HepG2 (cell line): ENCODE data around the gene NEDD8. TPM values are rescaled to one million over a fixed set of nuclear protein-coding genes. Genes with fewer than 3 reads are reported as not detected.

ENCODE experiments used
- ATAC-seq: fragments of 200-7000 bp; cut with Tn5 transposase; 3 replicates; pipeline ENCODE4 v1.9.1; 2020; ENCODE audit warnings: mild to moderate bottlenecking, moderate library complexity
- BruUV-seq: library from RNA; stranded (reverse); fragments of 400-500 nt; replicated peaks from 2 replicates; lab custom pipeline; 2021; lab: Mats Ljungman, UMichigan
- CTCF ChIA-PET: fragments of 300-600 bp; formaldehyde crosslinking; extraction: SDS; loops from one replicate; lab custom pipeline; 2021; ENCODE audit warnings: low total read pairs, inconsistent platforms, low intra/inter-chr PET ratio; lab: Yijun Ruan, JAX
- POLR2A ChIA-PET: fragments of 350-600 bp; sonication (Branson Sonifier 250); formaldehyde crosslinking; loops from one replicate; lab custom pipeline; 2020; ENCODE audit warnings: antibody characterized with exemption, inconsistent platforms; lab: Yijun Ruan, JAX
- DNase-seq: peaks from one replicate; pipeline ENCODE4 v3.0.0-alpha.2; 2015; ENCODE audit warnings: low spot score
- FAIRE-seq: peaks from 3 replicates; lab custom pipeline; 2011; peaks lifted over from hg19 to GRCh38; lab: Jason Lieb, UNC
- H2AFZ ChIP-seq: one replicate; pipeline ENCODE4 v1.6.1; 2011; ENCODE audit warnings: low read length, inconsistent platforms
- H3K27ac ChIP-seq: fragments of 300-600 bp; 3 replicates; pipeline ENCODE4 v1.8.0; 2011; ENCODE audit warnings: mixed run types, mild to moderate bottlenecking, mixed read lengths, low read length, inconsistent platforms; ENCODE audit not compliant: insufficient read depth; ENCODE audit errors: extremely low read length
- H3K27me3 ChIP-seq, 2 experiments: fragments of 200-600 bp in 1 of 2; 2 replicates in 1 of 2; 3 replicates in 1 of 2; pipeline versions ENCODE4 v1.6.0 to v1.8.0; 2011; ENCODE audit warnings: low read length in 2 of 2, mild to moderate bottlenecking in 2 of 2, moderate library complexity in 2 of 2, inconsistent platforms in 1 of 2; ENCODE audit not compliant: insufficient read depth in 2 of 2, control insufficient read depth in 1 of 2
- H3K36me3 ChIP-seq, 2 experiments: fragments of 200-600 bp in 1 of 2; replicated peaks in 1 of 2; 2 replicates in 1 of 2; 3 replicates in 1 of 2; pipeline versions ENCODE4 v1.5.1 to v1.8.0; 2011; ENCODE audit warnings: low read length in 2 of 2, inconsistent platforms in 1 of 2; ENCODE audit not compliant: insufficient read depth in 2 of 2, control insufficient read depth in 1 of 2
- H3K4me1 ChIP-seq: 2 replicates; pipeline ENCODE4 v1.5.1; 2012; ENCODE audit warnings: low read length, inconsistent platforms; ENCODE audit not compliant: insufficient read depth
- H3K4me2 ChIP-seq: 2 replicates; pipeline ENCODE4 v1.6.0; 2011; ENCODE audit warnings: low read depth, low read length, inconsistent platforms
- H3K4me3 ChIP-seq, 3 experiments: fragments of 200-600 bp in 1 of 3; sonication (generic), shearing (Covaris generic) in 1 of 3; replicated peaks in 1 of 3; 2 replicates each; pipeline ENCODE4 v1.5.1; 2011 to 2016; ENCODE audit warnings: low read length in 3 of 3, inconsistent platforms in 2 of 3, low read depth in 2 of 3, mild to moderate bottlenecking in 2 of 3, control low read depth in 1 of 3, mixed read lengths in 1 of 3; ENCODE audit not compliant: insufficient read depth in 1 of 3
- H3K79me2 ChIP-seq: one replicate; pipeline ENCODE4 v1.6.1; 2011; ENCODE audit warnings: low read length, inconsistent platforms; ENCODE audit not compliant: insufficient read depth
- H3K9ac ChIP-seq: 2 replicates; pipeline ENCODE4 v1.6.0; 2011; ENCODE audit warnings: mild to moderate bottlenecking, low read depth, low read length, inconsistent platforms; ENCODE audit not compliant: insufficient read depth
- H3K9me3 ChIP-seq: 2 replicates; pipeline ENCODE4 v1.5.1; 2012; ENCODE audit warnings: mild to moderate bottlenecking, low read length
- H4K20me1 ChIP-seq: 2 replicates; pipeline ENCODE4 v1.6.0; 2011; ENCODE audit warnings: inconsistent platforms, mild to moderate bottlenecking, low read length, moderate library complexity; ENCODE audit not compliant: insufficient read depth
- AGO2 ChIP-seq: fragments of 200-400 bp; formaldehyde crosslinking; optimal IDR thresholded peaks from 2 replicates; pipeline ENCODE3; 2017; ENCODE audit warnings: mild to moderate bottlenecking, low read depth, low read length, moderate library complexity
- DNMT1 ChIP-seq: sonication (generic); formaldehyde crosslinking; IDR thresholded peaks from 2 replicates; pipeline ENCODE4 v1.5.1; 2020; ENCODE audit warnings: mild to moderate bottlenecking, missing genetic modification reagents
- HNRNPK ChIP-seq: fragments of 200-400 bp; formaldehyde crosslinking; IDR thresholded peaks from 2 replicates; pipeline ENCODE4 v1.6.1; 2018; ENCODE audit warnings: low read length, low read depth, moderate library complexity, mild to moderate bottlenecking; ENCODE audit not compliant: poor library complexity, severe bottlenecking
- HNRNPL ChIP-seq: fragments of 200-400 bp; formaldehyde crosslinking; IDR thresholded peaks from 2 replicates; pipeline ENCODE4 v1.6.1; 2017; ENCODE audit warnings: mild to moderate bottlenecking, low read depth, low read length
- ZC3H4 ChIP-seq: sonication (generic); formaldehyde crosslinking; IDR thresholded peaks from 2 replicates; pipeline ENCODE4 v1.4.0; 2020; ENCODE audit warnings: missing genetic modification reagents, borderline replicate concordance
- ZNF331 ChIP-seq: sonication (generic); formaldehyde crosslinking; IDR thresholded peaks from 2 replicates; pipeline ENCODE4 v1.4.0; 2020; ENCODE audit warnings: missing genetic modification reagents
- ZNF768 ChIP-seq: sonication (generic); formaldehyde crosslinking; IDR thresholded peaks from 2 replicates; pipeline ENCODE4 v1.4.0; 2020; ENCODE audit warnings: missing genetic modification reagents
- WGBS: methylation state at CpG from one replicate; pipeline ENCODE4 v1.1.6; 2017; ENCODE audit warnings: low lambda C conversion rate; 5-methylcytosine and 5-hydroxymethylcytosine counted together
- in situ Hi-C: cut with HindIII; loops from 2 replicates; pipeline ENCODE4 v1.10.0; 2017; ENCODE audit warnings: low pct_unique_long_range_greater_than_20kb; ENCODE audit not compliant: extremely low pct_ligation_motif_present
- intact Hi-C: fragments of 100-400 bp; cut with micrococcal nuclease; formaldehyde crosslinking; loops from one replicate; pipeline ENCODE4 v1.10.0; 2022; ENCODE audit not compliant: unreplicated experiment
- polyA plus RNA-seq, 8 experiments: library from polyadenylated mRNA; depleted of rRNA in 3 of 8; stranded (reverse) in 7 of 8; unstranded in 1 of 8; fragments of >200 nt; fragmentation: Illumina TruSeq in 4 of 8; extraction: Trizol in 4 of 8; gene quantifications; 2 replicates each; pipeline versions ENCODE4 v1.2.1 to v1.2.3, GENCODE V29; 2011 to 2016; ENCODE audit warnings: low read depth in 4 of 8, missing spikeins in 1 of 8, mixed read lengths in 1 of 8; ENCODE audit not compliant: insufficient read depth in 1 of 8
- total RNA-seq, 5 experiments: library from RNA; depleted of rRNA; stranded (reverse); fragments of >200 nt; fragmentation: Illumina TruSeq; extraction: Trizol; gene quantifications; 2 replicates each; pipeline ENCODE4 v1.2.3, GENCODE V29; 2016; ENCODE audit warnings: low read depth in 1 of 5

NEDD8 gene
- total and polyA plus RNA-seq, 2 of the 13 experiments (the other 11 are each of a cell fraction or from before 2014, with no cell fraction given), result 535 to 713 TPM

DNA sequence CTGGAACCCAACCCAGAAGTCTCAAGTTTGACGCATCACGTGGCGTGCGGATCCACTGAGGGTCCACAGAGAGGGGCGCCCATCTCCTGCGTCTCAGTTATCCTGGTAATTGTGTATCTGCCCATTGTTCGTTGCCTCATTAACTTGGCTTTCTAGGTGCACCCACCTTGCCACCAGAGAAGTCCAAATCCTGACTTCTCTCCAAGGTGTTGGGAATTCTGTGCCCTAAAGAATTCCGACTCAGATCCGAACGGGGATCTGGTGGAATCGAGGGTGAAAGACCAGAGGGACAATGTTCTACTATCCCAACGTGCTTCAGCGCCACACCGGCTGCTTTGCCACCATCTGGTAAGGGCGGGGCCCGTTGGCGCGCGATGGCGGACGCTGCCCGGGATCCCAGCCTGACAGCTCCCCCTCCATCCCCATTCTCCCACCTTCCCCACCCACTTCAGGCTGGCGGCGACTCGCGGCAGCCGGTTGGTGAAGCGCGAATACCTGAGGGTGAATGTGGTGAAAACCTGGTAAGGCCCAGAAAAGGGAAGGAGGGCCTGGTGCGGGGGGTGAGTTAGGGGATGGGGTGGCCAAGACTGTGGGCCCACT is 59.8 kb downstream of the NEDD8 start:
- FAIRE-seq (no peak), DNase-seq (no peak), ATAC-seq (no peak)
- no peak overlapping the region for H3K4me2 ChIP-seq
- no peak overlapping the region for H3K27ac ChIP-seq
- H3K4me3 ChIP-seq, result no peak overlapping the region
- BruUV-seq, result no TSS peak
- ChIA-PET CTCF (no interaction called here), POLR2A (interaction anchor here (1.0 to 3.3 kb wide), 4 partner anchors 9 to 26 kb away, joined by 3 to 13 read pairs (median 8); partner anchors contain the start of genes IRF9, PSME2 and RNF31)
- H3K9me3 ChIP-seq, result no peaks in the 10 kb centered on the region
- no peaks in the 10 kb centered on the region for H3K4me1 ChIP-seq
- H3K79me2 ChIP-seq, result no peaks in the 10 kb centered on the region
- no peak overlapping the region for H2AFZ ChIP-seq
- intact Hi-C loops (no loop called here), in situ Hi-C loops (no loop called here)
- no peak for TF ChIP-seq ZNF331
- peak; percentile 38 for TF ChIP-seq AGO2
- peak; percentile 62 for TF ChIP-seq HNRNPK
- TF ChIP-seq DNMT1 (CRISPR knock-in tag), result 0 out of 2 replicates have a peak, but pooled peaks have one; percentile 17
- no peak for TF ChIP-seq HNRNPL
- 0 out of 2 replicates have a peak, but pooled peaks have one; percentile 22 for TF ChIP-seq ZNF768
- TF ChIP-seq ZC3H4, result no peak
- WGBS, result 94% methylated on average over 30 of the region's 30 CpGs
- no peaks in the 10 kb centered on the region for H3K27me3 ChIP-seq
- no peaks in the 10 kb centered on the region for H4K20me1 ChIP-seq
- peaks cover 0 to 9% of the 10 kb centered on the region in 2 experiments; a peak in 2 of 5 replicates for H3K36me3 ChIP-seq
- H3K9ac ChIP-seq, result no peak overlapping the region
